ENCODE results near the gene PLA2G5. TPM values are rescaled to one million over a fixed set of nuclear protein-coding genes. Genes with fewer than 3 reads are reported as not detected.

Gene PLA2G5
- total RNA-seq, 1 experiment from 2014 or later: not detected

DNA sequence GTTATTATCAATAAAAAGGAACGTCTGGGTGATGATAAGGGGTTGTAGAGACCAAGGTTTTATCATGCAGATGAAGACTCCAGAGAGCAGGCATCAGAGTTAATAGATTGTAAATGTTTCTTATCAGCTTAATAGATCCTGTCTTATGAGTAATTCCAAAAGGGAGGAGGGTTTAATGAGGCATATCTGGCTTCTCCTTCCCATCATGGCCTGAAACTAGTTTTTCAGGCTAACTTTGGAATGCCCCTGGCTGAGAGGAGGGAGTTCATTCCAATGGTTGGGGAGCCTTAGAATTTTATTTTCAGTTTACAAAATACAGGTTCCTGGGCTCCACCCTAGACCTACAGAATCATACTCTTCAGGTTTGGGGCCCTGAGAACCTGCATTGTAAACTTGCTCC, 35.9 kb downstream of the PLA2G5 start:
- intact Hi-C loops (cut with micrococcal nuclease; ENCODE audit: unreplicated experiment): no loop called here
- peaks cover 7% of the 10 kb centered on the region for H3K36me3 Mint-ChIP-seq (ENCODE audit: insufficient read depth, unreplicated experiment)
- CTCF ChIA-PET: interaction anchor here (0.6 kb wide), 1 partner anchor 48 kb away, joined by 3 read pairs; no protein-coding TSS in a partner anchor
- no peaks in the 10 kb centered on the region for H3K27me3 Mint-ChIP-seq (ENCODE audit: unreplicated experiment)
- no peak overlapping the region for H3K4me3 Mint-ChIP-seq (ENCODE audit: low read depth, unreplicated experiment)
- no TSS peak for BruUV-seq (replicated peaks)
- H3K4me1 Mint-ChIP-seq (ENCODE audit: low read depth, unreplicated experiment): no peaks in the 10 kb centered on the region
- DNase-seq: no peak
- H3K9me3 Mint-ChIP-seq (ENCODE audit: low read depth, unreplicated experiment): no peaks in the 10 kb centered on the region
- no peak overlapping the region for H3K27ac Mint-ChIP-seq (ENCODE audit: unreplicated experiment)
- TF ChIP-seq, protein P1, sequence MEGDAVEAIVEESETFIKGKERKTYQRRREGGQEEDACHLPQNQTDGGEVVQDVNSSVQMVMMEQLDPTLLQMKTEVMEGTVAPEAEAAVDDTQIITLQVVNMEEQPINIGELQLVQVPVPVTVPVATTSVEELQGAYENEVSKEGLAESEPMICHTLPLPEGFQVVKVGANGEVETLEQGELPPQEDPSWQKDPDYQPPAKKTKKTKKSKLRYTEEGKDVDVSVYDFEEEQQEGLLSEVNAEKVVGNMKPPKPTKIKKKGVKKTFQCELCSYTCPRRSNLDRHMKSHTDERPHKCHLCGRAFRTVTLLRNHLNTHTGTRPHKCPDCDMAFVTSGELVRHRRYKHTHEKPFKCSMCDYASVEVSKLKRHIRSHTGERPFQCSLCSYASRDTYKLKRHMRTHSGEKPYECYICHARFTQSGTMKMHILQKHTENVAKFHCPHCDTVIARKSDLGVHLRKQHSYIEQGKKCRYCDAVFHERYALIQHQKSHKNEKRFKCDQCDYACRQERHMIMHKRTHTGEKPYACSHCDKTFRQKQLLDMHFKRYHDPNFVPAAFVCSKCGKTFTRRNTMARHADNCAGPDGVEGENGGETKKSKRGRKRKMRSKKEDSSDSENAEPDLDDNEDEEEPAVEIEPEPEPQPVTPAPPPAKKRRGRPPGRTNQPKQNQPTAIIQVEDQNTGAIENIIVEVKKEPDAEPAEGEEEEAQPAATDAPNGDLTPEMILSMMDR (IDR thresholded peaks at IDR 0.05; ENCODE audit: unreplicated experiment): no peak

DNA sequence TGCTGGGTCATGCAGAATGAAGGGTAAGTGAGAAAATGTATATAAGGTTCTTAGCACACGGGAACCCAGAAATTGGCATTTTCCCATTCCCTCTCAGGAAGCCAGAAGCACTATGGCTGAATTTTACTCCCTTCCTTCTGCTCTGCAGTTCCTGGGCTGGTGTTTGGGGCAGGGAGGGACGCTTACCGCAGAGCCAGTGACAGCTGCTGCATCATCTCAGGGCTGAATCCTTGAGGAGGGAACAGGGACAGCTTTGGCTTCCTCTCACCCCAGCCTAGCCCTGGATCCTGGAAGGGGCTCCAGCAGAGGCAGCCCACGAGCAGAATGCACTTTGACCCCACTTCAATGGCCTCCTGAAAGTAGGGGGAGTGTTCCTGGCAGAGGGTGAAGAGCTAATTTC, 37.4 kb downstream of the PLA2G5 start:
- no peaks in the 10 kb centered on the region for H3K4me1 Mint-ChIP-seq (ENCODE audit: low read depth, unreplicated experiment)
- intact Hi-C loops (cut with micrococcal nuclease; ENCODE audit: unreplicated experiment): no loop called here
- no peaks in the 10 kb centered on the region for H3K27me3 Mint-ChIP-seq (ENCODE audit: unreplicated experiment)
- H3K4me3 Mint-ChIP-seq (ENCODE audit: low read depth, unreplicated experiment): no peak overlapping the region
- H3K36me3 Mint-ChIP-seq (ENCODE audit: insufficient read depth, unreplicated experiment): peaks cover 7% of the 10 kb centered on the region
- H3K9me3 Mint-ChIP-seq (ENCODE audit: low read depth, unreplicated experiment): no peaks in the 10 kb centered on the region
- CTCF ChIA-PET: interaction anchor here (0.8 kb wide), 1 partner anchor 347 kb away, joined by 3 read pairs; no protein-coding TSS in a partner anchor
- H3K27ac Mint-ChIP-seq (ENCODE audit: unreplicated experiment): no peak overlapping the region
- no TSS peak for BruUV-seq (replicated peaks)
- DNase-seq: no peak
- TF ChIP-seq, protein P1 (IDR thresholded peaks at IDR 0.05; ENCODE audit: unreplicated experiment): no peak

DNA sequence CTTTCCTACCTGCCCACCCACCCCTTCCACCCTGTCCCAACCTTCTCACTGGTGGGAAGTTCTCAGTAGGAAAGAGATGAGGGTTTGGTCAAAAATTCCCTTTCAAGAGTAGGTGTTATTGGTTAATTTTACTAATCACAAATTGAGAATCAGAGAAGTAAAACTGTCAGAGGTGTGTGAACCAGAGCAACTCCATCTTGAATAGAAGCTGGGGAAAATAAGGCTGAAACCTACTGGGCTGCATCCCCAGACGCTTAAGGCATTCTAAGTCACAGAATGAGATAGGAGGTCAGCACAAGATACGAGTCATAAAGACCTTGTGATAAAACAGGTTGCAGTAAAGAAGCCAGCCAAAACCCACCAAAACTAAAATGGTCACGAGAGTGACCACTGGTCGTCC, 37.8 kb downstream of the PLA2G5 start:
- intact Hi-C loops (cut with micrococcal nuclease; ENCODE audit: unreplicated experiment): no loop called here
- Mint-ChIP-seq H3K4me3 (ENCODE audit: low read depth, unreplicated experiment) (no peak overlapping the region), H3K4me1 (ENCODE audit: low read depth, unreplicated experiment) (no peaks in the 10 kb centered on the region), H3K36me3 (ENCODE audit: insufficient read depth, unreplicated experiment) (peaks cover 7% of the 10 kb centered on the region), H3K27me3 (ENCODE audit: unreplicated experiment) (no peaks in the 10 kb centered on the region), H3K9me3 (ENCODE audit: low read depth, unreplicated experiment) (no peaks in the 10 kb centered on the region), H3K27ac (ENCODE audit: unreplicated experiment) (no peak overlapping the region)
- DNase-seq: no peak
- no TSS peak for BruUV-seq (replicated peaks)
- TF ChIP-seq, protein P1 (IDR thresholded peaks at IDR 0.05; ENCODE audit: unreplicated experiment): no peak
- CTCF ChIA-PET: no interaction called here

DNA sequence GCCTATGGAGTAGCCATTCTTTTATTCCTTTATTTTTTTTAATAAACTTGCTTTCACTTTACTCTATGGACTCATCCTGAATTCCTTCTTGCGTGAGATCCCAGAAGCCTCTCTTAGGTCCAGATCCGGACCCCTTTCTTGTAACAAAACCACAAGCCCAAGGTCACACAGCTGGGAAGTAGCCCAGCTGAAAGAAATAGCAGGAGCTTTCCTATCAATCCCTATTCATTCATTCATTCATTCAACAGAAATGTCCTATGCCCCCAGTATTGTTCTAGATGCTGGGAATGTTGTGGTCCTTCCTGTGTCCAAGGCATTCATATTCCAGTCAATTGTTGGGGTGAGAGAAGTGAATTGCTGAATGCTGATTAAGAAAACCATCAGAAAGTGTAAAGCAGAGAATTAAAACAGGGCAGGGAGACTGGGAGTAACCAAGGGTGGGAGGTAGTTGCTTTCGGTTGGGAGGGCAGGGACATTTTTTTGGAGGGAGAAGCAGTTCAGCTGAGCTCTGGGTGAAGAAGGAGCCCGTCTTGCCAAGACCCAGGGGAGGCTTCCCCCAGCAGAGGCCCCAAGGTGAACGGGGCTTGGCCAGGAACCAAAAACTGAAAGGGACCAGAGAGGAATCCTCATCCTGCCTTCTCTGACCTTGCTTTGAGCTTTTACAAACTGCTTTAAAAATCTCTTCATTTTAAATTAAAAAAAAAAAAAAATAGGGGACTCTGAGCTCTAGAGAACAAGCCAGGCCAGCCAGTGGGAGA, 38.6 kb downstream of the PLA2G5 start:
- no peaks in the 10 kb centered on the region for H3K27me3 Mint-ChIP-seq (ENCODE audit: unreplicated experiment)
- H3K4me3 Mint-ChIP-seq (ENCODE audit: low read depth, unreplicated experiment): no peak overlapping the region
- peaks cover 3% of the 10 kb centered on the region for H3K4me1 Mint-ChIP-seq (ENCODE audit: low read depth, unreplicated experiment)
- intact Hi-C loops (cut with micrococcal nuclease; ENCODE audit: unreplicated experiment): no loop called here
- TF ChIP-seq, protein P1 (IDR thresholded peaks at IDR 0.05; ENCODE audit: unreplicated experiment): no peak
- H3K36me3 Mint-ChIP-seq (ENCODE audit: insufficient read depth, unreplicated experiment): peaks cover 7% of the 10 kb centered on the region
- DNase-seq: no peak
- BruUV-seq (replicated peaks): no TSS peak
- CTCF ChIA-PET: interaction anchor here (0.7 kb wide), 1 partner anchor 53 kb away, joined by 3 read pairs; no protein-coding TSS in a partner anchor
- no peak overlapping the region for H3K27ac Mint-ChIP-seq (ENCODE audit: unreplicated experiment)
- H3K9me3 Mint-ChIP-seq (ENCODE audit: low read depth, unreplicated experiment): no peaks in the 10 kb centered on the region
